ENCODE results near the gene SLC6A11. TPM values are rescaled to one million over a fixed set of nuclear protein-coding genes. Genes with fewer than 3 reads are reported as not detected.

The SLC6A11 gene
- total RNA-seq: under 0.01 TPM in 2 replicates

GRCh38 chr3:10816019-10816862, at the start of gene SLC6A11:
TSS of gene SLC6A11 (plus strand) at chr3:10816228. CDS start at chr3:10816266, 38 bp downstream.

Other genes starting within 250 kb of the SLC6A11 start
- under 0.01 TPM in 1 of 2 replicates, not detected in the other for gene SLC6A1, start 176.5 kb downstream of the SLC6A11 start, total RNA-seq